T-helper 22 cell (primary cell): Measurements from ENCODE around the gene COL7A1.

ENCODE experiments used
- DNase-seq: peaks from one replicate; pipeline ENCODE4 v3.0.0-alpha.2; 2020; ENCODE audit warnings: low read depth

The COL7A1 gene

DNA sequence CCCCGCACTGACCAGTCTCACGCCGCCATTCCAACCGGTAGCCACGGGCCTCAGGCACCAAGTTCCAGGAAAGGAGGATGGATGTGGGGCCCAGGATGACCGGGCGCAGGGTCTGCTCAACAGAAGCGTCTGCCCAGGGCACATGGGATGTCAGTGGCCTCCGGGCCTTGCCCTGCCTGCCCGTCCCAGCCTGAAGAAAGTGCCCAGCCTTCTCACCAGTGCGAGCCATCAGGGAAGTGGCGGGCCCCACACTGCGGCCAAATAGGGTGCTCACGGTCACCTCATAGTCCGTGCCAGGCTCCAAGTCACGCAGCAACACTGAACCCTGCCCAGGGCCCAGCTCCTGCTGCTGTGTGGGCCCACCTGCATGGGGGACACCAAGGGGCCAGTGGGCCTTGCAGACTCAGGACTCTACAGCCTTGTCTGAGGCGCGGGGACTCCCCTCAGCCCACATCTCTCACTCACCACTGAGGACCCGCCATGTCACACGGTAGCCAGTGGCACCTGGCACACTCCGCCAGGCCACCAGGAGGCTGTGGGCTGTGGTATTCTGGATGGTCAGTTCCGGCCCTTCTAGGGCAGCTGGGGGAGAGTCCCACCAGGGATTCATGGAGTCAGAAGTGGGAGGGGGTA is 3.1 kb downstream of the COL7A1 start:
- no peak for DNase-seq

DNA sequence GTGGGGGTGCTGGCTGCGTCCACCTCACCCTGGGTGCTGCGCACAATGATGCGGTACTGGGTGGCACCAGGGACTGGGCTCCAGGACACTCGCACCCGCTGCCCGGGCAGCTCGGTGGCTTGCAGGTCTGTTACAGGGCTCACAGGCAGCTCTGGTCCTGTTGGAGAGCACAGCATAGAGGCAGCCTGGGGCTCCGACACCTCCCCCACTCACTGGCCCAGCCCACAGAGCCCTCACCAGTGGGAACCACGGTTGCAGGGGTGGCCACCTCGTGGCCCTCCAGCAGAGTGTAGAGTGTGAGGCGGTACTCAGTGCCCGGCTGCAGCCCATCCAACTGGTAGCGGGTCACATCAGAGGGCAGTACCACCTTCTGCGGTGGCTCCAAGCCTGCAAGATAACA is 3.7 kb downstream of the COL7A1 start:
- no peak for DNase-seq

DNA sequence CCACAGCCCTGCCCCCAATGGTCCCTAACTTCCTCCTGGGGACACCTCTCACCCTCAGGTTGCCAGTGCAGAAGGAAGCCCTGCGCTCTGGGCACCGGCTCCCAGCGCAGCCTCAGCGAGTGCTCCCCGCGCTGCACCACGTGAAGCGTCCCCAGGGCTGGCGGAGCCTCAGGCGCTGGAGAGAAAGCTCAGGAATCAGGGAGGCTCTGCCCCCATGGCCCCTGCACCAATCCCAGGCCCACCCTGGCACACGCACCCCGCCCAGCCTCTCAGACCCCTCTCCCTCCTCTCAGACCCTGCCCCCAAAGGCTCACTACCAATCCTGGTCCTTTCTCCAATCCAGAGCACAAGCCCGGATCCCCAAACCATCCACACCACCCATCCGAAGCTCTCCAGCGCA is 6.9 kb downstream of the COL7A1 start:
- no peak for DNase-seq

DNA sequence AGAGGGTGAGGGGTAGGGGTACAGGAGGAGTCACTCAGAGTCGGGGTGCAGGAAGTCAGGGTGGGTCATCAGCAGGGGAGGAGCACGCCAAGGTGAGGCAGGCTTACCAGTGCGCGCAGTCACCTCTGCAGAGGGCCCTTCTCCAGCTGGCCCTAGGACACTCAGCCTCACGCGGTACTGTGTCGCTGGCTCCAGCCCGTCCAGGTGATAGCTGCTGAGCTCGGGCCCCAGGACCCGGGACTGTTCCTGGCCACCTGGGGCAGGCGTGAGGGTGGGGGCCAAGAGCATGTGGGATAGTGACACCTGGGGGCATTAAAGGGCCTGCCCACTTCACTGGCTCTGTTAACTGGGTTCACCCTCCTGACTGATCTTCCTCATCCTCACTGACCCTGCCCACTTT is 7.4 kb downstream of the COL7A1 start:
- no peak for DNase-seq

GRCh38 chr3:48585411-48585810 is 9.7 kb downstream of the COL7A1 start:
- DNase-seq, result no peak

DNA sequence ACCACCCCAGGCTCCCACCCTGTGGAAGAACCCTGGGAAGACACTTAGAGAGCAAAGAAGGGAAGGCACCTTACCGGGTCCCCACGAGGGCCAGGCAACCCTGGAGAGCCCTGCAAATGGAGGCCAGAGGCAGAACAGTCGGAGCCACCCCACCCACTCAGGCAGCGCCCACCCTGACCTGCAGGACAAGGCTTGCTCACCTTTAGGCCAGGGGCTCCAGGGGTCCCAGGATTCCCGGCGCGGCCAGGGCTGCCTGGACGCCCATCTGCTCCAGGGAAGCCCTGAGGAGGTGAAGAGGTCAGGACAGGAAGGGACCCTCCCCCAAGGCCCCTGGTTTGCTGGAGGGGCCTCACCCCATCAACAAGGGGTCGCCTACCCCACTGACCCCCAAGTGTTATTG is 10.3 kb downstream of the COL7A1 start:
- no peak for DNase-seq

GRCh38 chr3:48581621-48582481 is 13.3 kb downstream of the COL7A1 start:
- DNase-seq, result no peak

GRCh38 chr3:48576647-48577046 is 18.5 kb downstream of the COL7A1 start:
- no peak for DNase-seq

DNA sequence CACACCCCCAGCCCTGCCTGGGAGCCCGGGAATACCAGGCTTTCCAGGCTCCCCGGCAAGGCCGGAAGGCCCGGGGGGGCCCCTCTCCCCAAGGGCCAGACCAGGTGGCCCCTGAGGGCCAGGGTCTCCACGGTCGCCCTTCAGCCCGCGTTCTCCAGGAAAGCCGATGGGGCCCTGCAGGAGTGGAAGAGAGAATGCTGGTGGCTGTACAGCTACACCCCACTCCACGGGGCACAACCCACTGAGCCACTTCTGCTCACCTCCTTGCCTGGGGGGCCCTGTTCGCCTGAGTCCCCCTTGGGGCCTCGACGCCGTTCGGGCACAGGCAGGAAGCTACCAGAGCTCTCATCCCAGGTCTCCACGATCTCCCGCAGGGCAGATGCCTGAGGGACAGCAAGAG is 19.8 kb downstream of the COL7A1 start:
- DNase-seq, result no peak

DNA sequence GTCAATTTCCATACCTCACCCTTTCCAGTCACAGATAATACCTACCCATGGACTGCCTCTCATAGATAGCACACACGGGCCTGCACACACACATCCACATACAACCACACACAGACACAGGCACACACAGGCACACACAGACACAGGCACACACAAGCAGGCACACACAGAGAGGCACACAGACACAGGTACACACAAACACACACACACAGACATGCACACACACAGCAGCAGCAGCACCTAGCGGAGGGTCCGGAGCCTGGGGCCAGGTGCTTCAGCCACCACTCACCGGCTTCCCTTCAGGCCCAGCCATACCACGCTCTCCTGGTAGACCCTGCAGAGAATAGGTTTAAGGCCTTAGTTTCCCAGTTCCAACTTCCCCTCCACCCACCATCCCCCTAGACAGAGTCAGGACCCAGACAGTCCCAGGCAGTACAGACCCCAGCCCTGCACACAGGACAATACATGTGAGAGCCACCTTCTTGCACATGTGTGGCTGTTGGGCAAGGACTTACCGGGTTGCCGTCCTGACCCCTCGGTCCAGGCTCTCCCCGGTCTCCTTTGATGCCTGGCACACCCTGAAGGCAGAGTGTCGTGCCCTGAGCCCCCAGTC is 21.1 kb downstream of the COL7A1 start:
- no peak for DNase-seq

DNA sequence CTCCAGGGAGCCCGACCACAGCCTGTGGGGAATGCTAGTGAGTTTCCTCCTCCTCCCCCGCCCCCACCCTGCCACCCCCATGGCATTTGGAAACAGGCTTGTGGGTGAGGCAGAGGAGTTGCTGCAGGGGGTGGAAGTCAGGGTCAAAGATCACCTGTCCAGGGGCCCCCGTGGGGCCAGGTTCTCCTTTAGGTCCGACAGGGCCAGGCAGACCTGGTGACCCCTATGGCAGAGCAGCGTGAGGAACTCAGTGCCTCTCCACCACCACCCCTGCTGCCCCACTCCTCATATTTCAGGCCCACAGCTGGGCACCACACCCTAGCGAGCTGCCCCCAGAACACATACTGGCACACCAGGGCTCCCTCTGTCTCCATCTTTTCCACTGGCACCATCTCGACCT is 22.6 kb downstream of the COL7A1 start:
- no peak for DNase-seq

GRCh38 chr3:48571938-48572337 is 23.2 kb downstream of the COL7A1 start:
- DNase-seq, result no peak

GRCh38 chr3:48569808-48570450 is 25.2 kb downstream of the COL7A1 start:
- no peak for DNase-seq

DNA sequence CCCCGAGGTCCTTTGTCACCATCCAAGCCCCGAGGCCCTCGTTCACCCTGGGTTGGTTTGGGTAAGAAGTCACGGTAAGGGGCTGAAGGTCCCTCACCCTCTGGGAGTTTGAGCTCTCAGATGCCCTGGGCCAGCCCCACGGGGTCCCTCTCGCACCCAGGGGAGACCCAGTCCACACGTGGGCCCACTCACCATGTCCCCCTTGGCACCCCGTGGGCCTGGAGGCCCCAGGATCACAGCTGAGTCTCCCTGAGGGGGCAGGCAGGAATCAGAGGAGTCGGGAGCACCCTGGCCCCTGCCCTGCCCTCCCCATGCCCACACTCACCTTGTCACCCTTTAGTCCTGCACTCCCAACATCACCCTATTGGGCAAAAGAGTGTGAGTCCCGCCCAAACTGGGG is 25.7 kb downstream of the COL7A1 start:
- DNase-seq, result no peak

DNA sequence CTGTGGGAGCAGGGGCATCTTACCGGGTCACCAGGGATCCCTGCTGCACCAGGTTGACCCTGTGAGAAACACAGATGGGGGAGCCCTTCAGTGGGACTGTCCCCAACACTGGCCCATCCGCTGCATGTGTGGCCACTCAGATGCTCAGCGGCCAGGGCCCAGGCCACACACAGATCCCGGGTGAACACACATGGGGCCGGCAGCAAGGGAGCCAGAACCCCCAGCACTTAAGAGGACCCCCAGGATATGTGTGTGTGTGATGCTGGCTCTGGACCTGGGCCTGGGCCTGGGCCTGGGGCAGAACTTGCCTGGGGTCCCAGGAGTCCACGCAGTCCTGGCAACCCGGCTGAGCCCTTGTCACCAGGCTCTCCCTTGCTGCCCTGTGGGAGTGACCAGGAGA is 26.7 kb downstream of the COL7A1 start:
- DNase-seq, result no peak

- no peak for DNase-seq
Observed at GRCh38 chr3:48567500-48567899, 27.6 kb downstream of the COL7A1 start.

- no peak for DNase-seq
Observed at GRCh38 chr3:48567090-48567489, 28.0 kb downstream of the COL7A1 start.

GRCh38 chr3:48566401-48566760 is 28.7 kb downstream of the COL7A1 start:
- no peak for DNase-seq

GRCh38 chr3:48565591-48566400 is 29.3 kb downstream of the COL7A1 start:
- DNase-seq, result no peak

GRCh38 chr3:48565186-48565585 is 29.9 kb downstream of the COL7A1 start:
- DNase-seq, result no peak

DNA sequence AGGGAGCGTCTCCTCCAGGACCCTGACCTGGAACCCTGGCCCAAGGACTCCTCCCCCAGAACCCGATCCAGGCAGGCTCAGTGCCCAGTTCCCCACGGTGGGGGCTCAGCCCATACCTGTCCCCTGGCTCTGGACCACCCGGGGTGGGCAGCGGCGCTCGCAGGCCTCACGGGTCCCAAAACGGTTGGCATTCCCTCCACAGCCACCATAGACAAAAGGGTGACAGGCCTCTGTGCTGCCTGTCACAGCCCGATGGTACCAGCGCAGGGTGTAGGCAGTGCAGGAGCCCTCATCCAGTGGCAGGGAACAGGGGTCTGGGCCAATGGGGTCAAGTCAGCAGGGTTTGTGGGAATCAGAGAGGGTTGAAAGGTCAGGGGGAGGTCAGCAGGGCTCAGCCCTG is 30.5 kb downstream of the COL7A1 start:
- DNase-seq, result no peak

DNA sequence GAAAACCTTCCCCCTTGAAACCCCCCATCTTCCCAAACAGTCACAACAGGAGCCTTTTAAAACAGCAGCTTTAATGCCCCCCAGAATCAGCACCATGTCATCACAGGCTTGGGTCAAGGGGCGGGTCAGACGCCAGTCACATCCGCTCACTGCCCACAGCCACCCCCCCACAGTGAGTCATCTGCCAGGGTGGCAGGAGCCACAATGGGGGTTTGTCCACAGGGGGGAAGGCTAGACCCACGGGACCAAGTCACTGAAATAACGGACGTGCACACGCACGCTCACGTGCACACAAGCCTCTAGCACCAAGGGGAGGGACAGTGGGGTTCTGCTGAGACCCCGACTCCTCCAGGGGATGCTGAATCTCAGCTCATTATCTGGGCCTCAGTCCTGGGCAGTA is 31.1 kb downstream of the COL7A1 start:
- DNase-seq, result no peak
